ENCODE data around the gene DGUOK.

Gene DGUOK

GRCh38 chr2:73956218-73956865 is 29.7 kb downstream of the DGUOK start:
- DNase-seq: no peak

GRCh38 chr2:73961274-73961673 is 34.6 kb downstream of the DGUOK start:
- no peak for DNase-seq

DNA sequence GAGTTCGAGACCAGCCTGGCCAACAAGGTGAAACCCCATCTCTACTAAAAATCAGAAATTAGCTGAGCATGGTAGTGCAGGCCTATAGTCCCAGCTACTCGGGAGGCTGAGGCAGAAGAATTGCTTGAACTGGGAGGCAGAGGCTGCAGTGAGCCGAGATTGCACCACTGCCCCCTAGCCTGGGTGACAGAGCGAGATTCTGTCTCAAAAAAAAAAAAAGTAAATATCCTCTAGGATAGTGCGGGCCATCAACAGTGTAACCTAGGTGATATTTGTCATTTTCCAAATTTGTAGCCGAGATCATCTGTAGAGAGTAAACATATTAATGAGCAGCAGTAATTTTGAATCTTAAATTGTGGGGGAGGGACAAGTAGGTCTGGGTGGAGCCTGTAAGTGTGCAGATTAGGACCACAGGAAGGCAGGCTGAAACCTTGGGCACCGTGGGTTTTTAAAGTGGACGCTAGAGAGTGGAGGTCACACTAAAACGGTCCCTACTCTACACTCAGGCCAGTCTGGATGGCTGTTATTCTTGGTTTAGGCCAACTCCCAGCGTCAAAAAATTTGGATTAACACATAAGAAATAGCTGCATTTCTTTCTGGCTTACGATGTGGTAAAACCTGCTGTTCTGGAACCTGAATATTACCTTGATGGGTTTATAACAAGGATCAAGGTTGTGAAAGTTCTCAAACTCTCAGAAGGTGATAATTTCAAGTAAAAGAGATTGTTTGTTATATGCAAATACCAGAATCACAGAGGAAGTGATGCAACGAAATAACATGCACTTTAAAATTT is 35.3 kb downstream of the DGUOK start:
- DNase-seq: no peak

- no peak for DNase-seq
Observed at GRCh38 chr2:73962798-73963197, 36.1 kb downstream of the DGUOK start.

- no peak for DNase-seq
Observed at GRCh38 chr2:73963385-73964120, 36.9 kb downstream of the DGUOK start.

- DNase-seq: no peak
Observed at GRCh38 chr2:73964223-73964622, 37.5 kb downstream of the DGUOK start.

GRCh38 chr2:73965053-73965452 is 38.4 kb downstream of the DGUOK start:
- no peak for DNase-seq

DNA sequence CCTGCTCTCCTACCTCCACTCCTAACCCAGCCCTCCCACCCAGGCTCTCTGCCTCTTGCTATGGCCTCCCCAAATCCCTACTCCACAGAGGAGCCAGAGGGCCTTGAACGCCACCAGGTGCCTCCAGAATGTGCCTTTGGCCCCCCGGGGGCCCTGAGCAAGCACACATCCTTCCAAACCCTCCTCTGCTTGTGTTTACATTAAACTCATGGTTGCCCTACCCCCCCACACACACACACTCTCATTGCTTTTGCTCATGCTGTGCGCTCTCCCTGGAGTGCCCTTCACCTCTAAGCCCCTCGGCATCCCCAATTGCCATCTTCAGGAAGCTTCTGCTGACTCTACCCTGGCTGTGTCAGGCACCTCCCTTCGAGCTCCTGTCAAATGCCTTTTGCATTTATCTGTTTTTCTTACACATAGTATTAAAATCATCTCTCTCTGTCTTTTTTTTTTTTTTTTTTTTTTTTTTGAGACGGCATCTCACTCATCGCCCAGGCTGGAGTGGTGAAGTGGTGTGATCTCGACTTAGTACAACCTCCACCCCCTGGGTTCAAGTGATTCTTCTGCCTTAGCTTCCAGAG is 41.8 kb downstream of the DGUOK start:
- no peak for DNase-seq

DNA sequence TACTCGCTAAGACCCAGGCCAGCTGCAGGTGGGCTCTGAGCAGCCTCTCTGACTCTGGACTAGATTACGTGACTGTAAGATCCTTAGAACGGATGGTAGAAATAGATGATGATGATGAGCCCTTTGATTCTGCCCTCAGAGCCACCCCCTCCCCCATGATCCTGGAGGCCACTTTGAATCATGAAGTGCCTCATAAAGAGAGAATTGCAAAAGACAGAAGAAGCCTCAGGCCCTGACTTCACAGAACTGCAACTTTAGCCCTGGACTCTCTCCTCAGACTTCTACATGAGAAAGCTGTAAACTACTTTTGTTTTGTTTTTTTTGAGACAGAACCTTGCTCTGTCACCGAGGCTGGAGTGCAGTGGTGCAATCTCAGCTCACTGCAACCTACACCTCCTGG is 42.7 kb downstream of the DGUOK start:
- no peak for DNase-seq

GRCh38 chr2:73970141-73970803 is 43.6 kb downstream of the DGUOK start:
- no peak for DNase-seq

- DNase-seq: no peak
Observed at GRCh38 chr2:73970850-73971471, 44.3 kb downstream of the DGUOK start.

GRCh38 chr2:73971722-73972121 is 45.0 kb downstream of the DGUOK start:
- DNase-seq: no peak

GRCh38 chr2:73972846-73973245 is 46.2 kb downstream of the DGUOK start:
- DNase-seq: no peak

DNA sequence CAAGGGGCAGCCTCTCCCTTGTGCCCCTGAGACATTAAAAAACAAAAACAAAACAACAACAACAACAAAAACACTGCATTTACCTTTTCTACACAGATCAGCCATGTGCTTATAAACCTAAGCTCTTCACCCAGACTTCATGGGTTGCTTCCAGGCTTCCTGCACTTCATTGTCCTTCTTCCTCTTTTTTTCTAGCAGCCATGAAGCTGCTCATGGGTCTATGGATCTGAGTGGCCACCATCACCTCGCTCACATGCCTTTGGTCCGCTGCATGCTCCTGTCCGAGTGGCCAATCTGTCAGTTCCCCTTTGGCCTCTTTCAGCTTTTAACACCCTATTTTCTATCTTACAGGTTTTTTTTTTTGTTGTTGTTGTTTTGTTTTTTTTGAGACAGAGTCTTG is 49.1 kb downstream of the DGUOK start:
- no peak for DNase-seq

GRCh38 chr2:73976803-73977202 is 50.1 kb downstream of the DGUOK start:
- DNase-seq: no peak

- DNase-seq: no peak
Observed at GRCh38 chr2:73977466-73977865, 50.8 kb downstream of the DGUOK start.

DNA sequence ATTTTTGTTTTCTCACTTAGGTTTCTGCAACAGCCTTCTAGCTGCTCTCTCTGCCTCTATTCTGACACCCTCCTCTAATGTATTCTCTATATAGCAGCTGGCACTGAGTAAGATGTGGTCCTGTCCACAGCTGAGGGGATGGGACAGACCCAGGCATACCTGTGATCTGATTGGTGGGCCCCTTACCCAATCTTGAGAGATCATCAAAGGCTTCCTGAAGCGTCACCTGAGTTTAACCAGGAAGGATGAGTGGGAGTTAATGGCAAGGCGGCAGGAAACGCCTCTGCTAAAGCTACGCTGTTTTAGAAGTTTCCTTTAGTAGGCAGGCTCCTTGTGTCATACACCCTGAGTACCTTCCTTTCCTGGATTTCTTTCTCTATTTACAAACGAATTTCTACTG is 52.3 kb downstream of the DGUOK start:
- DNase-seq: no peak

DNA sequence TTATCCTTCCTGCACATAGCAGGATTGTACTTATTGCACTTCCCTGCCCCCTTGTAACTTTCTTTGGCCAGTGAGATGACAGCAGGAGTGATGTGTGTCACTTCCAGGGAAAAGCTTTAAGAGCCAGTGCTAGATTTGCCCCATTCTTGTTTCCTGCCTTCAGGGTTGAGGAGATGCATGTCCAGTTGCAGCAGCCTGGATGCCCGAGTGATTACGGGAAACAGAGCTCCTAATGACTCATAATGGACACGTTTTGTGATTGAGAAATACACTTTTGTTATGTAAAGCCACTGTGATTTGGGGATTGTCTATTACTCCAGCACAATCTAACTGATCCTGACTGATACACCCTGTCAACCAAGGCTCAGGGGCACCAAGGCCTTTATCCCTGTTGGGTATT is 53.0 kb downstream of the DGUOK start:
- no peak for DNase-seq

DNA sequence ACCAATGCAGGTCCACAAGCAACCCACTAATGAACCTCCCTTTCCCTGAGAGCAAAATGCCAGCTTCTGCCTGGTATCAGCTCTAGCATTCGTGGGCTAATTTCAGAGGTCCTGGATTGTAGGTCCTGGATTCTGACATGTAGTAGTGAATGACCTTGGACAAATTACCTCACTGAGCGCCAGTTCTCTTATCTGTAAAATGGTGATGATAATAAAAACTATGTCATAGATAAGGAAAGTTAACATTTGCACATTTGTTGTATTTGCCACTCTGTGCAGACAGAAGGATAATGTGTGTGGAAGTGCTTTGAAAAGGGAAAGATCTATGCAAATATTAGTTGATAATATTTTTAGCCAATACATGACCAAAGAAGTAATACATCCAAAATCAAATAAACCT is 53.9 kb downstream of the DGUOK start:
- DNase-seq: no peak

GRCh38 chr2:73981081-73982001 is 54.7 kb downstream of the DGUOK start:
- DNase-seq: no peak

- DNase-seq: no peak
Observed at GRCh38 chr2:73982140-73982617, 55.5 kb downstream of the DGUOK start.

All from NCI-H1105 (cell line).